Inferior parietal cortex (tissue), 1 donor: ENCODE measurements around the gene SLC39A7.

Source experiments
- DNase-seq: peaks from one replicate; pipeline ENCODE4 v3.0.0-alpha.2; 2016; ENCODE audit errors: extremely low spot score

Gene SLC39A7

GRCh38 chr6:33236852-33237251, 36.2 kb downstream of the SLC39A7 start:
- no peak for DNase-seq

- DNase-seq = no peak
Observed at GRCh38 chr6:33237741-33238140, 37.1 kb downstream of the SLC39A7 start.

DNA sequence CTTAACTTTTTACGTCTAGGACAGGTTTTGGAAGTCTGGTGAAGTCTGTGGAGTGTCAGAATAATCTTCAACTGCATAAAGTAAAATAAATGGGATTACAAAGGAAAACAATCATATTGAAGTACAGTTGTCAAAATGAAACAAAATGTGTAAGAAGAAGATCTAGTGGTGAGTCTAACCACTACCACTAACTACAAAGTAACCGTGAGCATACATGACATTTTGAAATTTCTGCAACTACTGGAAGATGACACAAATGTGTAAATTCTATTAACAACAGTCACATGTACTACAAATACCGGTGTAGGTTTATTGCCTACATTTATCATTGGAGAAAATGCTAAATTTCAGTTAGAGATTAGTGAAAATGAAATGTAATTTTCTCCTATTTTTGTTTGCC, 41.3 kb downstream of the SLC39A7 start:
- DNase-seq = no peak

GRCh38 chr6:33243476-33243875, 42.8 kb downstream of the SLC39A7 start:
- DNase-seq = no peak

DNA sequence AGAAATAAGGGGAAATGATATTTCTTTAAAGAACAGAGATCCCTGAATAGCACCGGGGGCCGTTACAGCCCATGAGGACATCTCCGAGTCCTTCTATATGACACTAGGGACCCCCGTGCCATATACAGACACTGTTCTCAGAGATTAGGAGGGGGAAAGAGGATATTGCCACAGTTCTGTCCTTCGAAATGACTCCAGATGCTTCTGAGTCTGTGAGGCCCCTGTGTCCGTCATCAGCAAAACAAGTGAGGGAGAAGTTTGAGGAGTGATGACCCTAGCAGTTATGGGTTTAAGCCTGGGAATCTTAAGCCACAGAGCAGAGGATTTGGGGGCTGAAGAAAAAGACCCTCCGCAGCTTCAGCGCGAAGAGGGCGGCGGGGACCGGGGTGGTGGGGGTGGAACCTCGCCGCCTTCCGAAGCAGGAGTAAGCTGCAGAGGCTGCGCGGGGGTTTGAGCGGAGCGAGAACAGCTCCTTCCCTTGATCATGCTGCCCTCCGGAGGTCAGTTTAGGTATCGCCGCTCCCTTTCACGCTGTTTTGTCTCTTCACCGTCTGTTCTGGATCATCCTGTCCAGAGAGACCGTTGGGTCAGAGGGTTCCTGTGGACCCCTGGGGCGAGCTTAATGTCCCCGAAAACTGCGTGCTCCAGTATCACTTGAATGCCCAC, 47.4 kb downstream of the SLC39A7 start:
- DNase-seq = peak; percentile 95

- no peak for DNase-seq
Observed at GRCh38 chr6:33248643-33248931, 47.9 kb downstream of the SLC39A7 start.

DNA sequence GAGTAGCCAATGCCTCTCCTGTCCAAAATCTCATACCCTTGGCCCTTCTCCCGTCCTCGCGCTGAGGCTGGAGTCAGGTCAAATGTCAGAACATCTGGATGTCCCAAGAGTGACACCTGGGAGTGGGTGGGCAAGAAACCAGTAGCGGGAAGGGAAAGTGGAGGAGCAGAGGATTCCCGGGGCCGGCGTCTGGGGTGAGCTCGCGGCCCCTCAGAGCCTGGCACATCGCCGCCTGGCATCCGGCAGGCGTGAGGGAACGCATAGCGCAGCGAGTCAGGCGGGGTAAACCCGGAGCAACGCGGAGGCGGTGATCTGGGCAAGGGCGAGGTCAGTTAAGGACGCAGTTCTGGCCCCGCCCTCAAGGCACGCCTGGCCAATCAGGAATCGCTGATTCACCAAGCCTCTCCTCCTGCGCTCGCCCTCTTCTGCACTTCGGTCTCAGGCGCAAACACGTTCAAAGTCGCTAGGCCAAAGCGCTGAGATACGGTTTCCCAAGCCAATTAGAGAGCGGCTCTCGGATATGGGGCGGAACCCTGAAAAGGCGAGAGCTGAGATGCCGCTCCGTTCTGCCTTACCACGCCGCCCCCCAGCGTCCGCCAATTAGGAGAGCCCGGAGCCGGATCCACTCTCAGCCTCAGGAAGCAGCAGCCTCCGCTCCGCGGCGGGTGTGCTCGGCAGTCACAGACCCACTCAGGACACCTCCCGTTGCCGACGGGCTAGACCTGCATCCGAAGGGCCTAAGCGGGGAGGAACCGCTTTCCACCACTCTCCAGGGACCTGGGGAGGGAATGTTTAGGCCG, 48.5 kb downstream of the SLC39A7 start:
- peak; percentile 98 for DNase-seq

GRCh38 chr6:33249732-33250630, 49.3 kb downstream of the SLC39A7 start:
- DNase-seq = no peak

GRCh38 chr6:33250731-33251130, 50.1 kb downstream of the SLC39A7 start:
- DNase-seq = no peak

DNA sequence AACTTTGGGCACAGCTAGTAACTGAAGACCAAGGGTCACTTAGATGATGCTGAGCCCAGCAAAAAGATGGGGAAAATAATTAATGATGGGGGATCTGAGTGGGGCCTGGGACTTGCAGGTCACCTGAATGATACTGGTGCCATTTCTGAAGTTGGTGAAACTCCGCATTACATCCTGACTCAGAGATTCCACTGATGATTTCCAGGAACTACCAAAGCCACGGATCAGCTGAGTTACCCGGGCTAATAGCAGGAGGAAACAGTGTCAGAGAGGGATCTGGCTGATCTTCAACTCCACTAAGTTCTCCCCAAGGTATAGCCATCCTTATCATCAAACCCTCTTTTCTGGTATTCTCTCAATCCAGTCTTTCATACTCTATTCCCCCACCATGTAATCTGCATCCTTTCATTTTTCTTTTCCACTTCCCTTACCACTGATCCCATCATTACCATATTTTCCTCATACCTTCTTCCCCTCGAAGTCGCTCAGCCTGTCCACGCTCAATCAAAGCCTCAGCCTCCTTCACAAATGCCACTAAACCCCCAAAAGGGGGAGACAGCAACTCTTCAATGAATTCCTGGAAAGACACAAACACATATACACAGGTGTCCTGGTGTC, 50.8 kb downstream of the SLC39A7 start:
- DNase-seq = no peak

DNA sequence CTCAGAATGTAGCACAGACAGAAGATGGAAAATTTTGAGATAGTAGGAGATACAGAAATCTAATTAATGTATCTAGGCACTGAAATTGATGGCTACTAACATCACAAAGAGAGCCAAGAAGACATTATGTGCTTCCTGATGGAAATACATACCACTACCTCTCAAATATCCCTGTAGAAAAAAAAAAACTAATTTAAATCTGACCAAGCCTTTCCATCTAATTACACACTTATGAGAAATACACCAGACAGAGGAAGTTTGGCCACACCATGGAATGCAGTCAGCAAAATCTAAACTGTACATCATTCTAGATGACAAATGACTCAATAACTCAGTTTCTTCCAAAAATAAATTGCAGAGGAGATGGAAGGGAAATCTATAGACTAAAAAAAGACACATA, 52.1 kb downstream of the SLC39A7 start:
- no peak for DNase-seq
